ENCODE measurements around the gene ITGB2. TPM values are rescaled to one million over a fixed set of nuclear protein-coding genes. Genes with fewer than 3 reads are reported as not detected.

The ITGB2 gene
- total RNA-seq, 1 experiment from 2014 or later = 1.5 TPM

DNA sequence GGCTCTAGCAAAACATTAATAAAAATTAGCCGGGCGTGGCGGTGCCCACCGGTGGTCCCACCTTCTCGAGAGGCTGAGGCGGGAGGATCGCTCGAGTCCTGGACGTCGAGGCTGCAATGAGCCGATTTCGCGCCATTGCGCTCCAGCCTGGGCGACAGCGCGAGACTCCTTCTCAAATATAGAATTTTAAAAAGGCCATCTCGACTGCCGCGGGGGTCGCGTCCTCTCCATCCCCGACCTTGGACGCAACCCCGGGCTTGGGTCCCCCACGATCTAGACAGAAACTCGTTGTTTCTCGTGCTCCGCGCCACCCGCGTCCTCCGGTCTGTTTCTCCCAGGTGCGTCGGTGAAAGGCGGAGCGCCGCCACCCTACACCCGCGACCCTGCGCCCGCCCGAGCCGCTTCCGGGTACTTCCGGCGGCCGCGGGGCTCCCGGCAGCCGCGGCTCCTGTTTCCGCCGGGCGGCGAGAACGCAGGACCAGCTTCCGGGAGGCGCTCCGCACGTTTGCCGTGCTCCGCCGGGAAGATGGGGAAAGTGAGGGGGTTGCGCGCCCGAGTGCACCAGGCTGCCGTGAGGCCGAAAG is 18.9 kb upstream of the ITGB2 start, which contains the start of gene SLX9 (continued):
- TF ChIP-seq GTF2I (CRISPR knock-in tag; conservative IDR thresholded peaks at IDR 0.05) (peak; percentile 83; the same call in 1 of the 2 replicates), TEAD1 (CRISPR knock-in tag; IDR thresholded peaks at IDR 0.05) (peak; percentile 71; the same call in 1 of the 2 replicates), SP1 (CRISPR knock-in tag; conservative IDR thresholded peaks at IDR 0.05) (peak; percentile 88), FOXP1 (CRISPR knock-in tag; IDR thresholded peaks at IDR 0.05; ENCODE audit: borderline replicate concordance) (peak; percentile 87; the same call in 1 of the 2 replicates), ZNF121 (CRISPR knock-in tag; IDR thresholded peaks at IDR 0.05) (peak; percentile 68; the same call in 1 of the 2 replicates), NR3C1 (CRISPR knock-in tag; conservative IDR thresholded peaks at IDR 0.05; ENCODE audit: low read depth) (0 out of 2 replicates have a peak, but pooled peaks have one; percentile 71), SMAD3 (CRISPR knock-in tag; IDR thresholded peaks at IDR 0.05; ENCODE audit: borderline replicate concordance) (peak; percentile 72; the same call in 1 of the 2 replicates)
- TF ChIP-seq, protein P1, sequence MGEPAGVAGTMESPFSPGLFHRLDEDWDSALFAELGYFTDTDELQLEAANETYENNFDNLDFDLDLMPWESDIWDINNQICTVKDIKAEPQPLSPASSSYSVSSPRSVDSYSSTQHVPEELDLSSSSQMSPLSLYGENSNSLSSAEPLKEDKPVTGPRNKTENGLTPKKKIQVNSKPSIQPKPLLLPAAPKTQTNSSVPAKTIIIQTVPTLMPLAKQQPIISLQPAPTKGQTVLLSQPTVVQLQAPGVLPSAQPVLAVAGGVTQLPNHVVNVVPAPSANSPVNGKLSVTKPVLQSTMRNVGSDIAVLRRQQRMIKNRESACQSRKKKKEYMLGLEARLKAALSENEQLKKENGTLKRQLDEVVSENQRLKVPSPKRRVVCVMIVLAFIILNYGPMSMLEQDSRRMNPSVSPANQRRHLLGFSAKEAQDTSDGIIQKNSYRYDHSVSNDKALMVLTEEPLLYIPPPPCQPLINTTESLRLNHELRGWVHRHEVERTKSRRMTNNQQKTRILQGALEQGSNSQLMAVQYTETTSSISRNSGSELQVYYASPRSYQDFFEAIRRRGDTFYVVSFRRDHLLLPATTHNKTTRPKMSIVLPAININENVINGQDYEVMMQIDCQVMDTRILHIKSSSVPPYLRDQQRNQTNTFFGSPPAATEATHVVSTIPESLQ (CRISPR knock-in tag; IDR thresholded peaks at IDR 0.05) = no peak
- TF ChIP-seq, protein P2, sequence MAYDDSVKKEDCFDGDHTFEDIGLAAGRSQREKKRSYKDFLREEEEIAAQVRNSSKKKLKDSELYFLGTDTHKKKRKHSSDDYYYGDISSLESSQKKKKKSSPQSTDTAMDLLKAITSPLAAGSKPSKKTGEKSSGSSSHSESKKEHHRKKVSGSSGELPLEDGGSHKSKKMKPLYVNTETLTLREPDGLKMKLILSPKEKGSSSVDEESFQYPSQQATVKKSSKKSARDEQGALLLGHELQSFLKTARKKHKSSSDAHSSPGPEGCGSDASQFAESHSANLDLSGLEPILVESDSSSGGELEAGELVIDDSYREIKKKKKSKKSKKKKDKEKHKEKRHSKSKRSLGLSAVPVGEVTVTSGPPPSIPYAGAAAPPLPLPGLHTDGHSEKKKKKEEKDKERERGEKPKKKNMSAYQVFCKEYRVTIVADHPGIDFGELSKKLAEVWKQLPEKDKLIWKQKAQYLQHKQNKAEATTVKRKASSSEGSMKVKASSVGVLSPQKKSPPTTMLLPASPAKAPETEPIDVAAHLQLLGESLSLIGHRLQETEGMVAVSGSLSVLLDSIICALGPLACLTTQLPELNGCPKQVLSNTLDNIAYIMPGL (CRISPR knock-in tag; IDR thresholded peaks at IDR 0.05) = peak; percentile 95
- TF ChIP-seq, protein P3, sequence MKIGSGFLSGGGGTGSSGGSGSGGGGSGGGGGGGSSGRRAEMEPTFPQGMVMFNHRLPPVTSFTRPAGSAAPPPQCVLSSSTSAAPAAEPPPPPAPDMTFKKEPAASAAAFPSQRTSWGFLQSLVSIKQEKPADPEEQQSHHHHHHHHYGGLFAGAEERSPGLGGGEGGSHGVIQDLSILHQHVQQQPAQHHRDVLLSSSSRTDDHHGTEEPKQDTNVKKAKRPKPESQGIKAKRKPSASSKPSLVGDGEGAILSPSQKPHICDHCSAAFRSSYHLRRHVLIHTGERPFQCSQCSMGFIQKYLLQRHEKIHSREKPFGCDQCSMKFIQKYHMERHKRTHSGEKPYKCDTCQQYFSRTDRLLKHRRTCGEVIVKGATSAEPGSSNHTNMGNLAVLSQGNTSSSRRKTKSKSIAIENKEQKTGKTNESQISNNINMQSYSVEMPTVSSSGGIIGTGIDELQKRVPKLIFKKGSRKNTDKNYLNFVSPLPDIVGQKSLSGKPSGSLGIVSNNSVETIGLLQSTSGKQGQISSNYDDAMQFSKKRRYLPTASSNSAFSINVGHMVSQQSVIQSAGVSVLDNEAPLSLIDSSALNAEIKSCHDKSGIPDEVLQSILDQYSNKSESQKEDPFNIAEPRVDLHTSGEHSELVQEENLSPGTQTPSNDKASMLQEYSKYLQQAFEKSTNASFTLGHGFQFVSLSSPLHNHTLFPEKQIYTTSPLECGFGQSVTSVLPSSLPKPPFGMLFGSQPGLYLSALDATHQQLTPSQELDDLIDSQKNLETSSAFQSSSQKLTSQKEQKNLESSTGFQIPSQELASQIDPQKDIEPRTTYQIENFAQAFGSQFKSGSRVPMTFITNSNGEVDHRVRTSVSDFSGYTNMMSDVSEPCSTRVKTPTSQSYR (CRISPR knock-in tag; IDR thresholded peaks at IDR 0.05) = no peak
- TF ChIP-seq, protein P4, sequence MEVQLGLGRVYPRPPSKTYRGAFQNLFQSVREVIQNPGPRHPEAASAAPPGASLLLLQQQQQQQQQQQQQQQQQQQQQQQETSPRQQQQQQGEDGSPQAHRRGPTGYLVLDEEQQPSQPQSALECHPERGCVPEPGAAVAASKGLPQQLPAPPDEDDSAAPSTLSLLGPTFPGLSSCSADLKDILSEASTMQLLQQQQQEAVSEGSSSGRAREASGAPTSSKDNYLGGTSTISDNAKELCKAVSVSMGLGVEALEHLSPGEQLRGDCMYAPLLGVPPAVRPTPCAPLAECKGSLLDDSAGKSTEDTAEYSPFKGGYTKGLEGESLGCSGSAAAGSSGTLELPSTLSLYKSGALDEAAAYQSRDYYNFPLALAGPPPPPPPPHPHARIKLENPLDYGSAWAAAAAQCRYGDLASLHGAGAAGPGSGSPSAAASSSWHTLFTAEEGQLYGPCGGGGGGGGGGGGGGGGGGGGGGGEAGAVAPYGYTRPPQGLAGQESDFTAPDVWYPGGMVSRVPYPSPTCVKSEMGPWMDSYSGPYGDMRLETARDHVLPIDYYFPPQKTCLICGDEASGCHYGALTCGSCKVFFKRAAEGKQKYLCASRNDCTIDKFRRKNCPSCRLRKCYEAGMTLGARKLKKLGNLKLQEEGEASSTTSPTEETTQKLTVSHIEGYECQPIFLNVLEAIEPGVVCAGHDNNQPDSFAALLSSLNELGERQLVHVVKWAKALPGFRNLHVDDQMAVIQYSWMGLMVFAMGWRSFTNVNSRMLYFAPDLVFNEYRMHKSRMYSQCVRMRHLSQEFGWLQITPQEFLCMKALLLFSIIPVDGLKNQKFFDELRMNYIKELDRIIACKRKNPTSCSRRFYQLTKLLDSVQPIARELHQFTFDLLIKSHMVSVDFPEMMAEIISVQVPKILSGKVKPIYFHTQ (CRISPR knock-in tag; IDR thresholded peaks at IDR 0.05) = no peak
- TF ChIP-seq, protein P5, sequence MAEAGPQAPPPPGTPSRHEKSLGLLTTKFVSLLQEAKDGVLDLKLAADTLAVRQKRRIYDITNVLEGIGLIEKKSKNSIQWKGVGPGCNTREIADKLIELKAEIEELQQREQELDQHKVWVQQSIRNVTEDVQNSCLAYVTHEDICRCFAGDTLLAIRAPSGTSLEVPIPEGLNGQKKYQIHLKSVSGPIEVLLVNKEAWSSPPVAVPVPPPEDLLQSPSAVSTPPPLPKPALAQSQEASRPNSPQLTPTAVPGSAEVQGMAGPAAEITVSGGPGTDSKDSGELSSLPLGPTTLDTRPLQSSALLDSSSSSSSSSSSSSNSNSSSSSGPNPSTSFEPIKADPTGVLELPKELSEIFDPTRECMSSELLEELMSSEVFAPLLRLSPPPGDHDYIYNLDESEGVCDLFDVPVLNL (CRISPR knock-in tag; IDR thresholded peaks at IDR 0.05; ENCODE audit: borderline replicate concordance, low read depth) = peak; percentile 16; the same call in 1 of the 2 replicates
- TF ChIP-seq, protein P6, sequence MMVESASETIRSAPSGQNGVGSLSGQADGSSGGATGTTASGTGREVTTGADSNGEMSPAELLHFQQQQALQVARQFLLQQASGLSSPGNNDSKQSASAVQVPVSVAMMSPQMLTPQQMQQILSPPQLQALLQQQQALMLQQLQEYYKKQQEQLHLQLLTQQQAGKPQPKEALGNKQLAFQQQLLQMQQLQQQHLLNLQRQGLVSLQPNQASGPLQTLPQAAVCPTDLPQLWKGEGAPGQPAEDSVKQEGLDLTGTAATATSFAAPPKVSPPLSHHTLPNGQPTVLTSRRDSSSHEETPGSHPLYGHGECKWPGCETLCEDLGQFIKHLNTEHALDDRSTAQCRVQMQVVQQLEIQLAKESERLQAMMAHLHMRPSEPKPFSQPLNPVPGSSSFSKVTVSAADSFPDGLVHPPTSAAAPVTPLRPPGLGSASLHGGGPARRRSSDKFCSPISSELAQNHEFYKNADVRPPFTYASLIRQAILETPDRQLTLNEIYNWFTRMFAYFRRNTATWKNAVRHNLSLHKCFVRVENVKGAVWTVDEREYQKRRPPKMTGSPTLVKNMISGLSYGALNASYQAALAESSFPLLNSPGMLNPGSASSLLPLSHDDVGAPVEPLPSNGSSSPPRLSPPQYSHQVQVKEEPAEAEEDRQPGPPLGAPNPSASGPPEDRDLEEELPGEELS (CRISPR knock-in tag; IDR thresholded peaks at IDR 0.05) = peak; percentile 69
